Measurements from ENCODE around the gene DOK1.

The DOK1 gene

GRCh38 chr2:74525717-74526648 is 28.5 kb upstream of the DOK1 start, which contains the start of gene DQX1:
DQX1 (minus strand) TSS chr2:74526231; CDS start chr2:74525729, 502 bp downstream.
- peak; percentile 50 for DNase-seq (ENCODE audit: low spot score)

DNA sequence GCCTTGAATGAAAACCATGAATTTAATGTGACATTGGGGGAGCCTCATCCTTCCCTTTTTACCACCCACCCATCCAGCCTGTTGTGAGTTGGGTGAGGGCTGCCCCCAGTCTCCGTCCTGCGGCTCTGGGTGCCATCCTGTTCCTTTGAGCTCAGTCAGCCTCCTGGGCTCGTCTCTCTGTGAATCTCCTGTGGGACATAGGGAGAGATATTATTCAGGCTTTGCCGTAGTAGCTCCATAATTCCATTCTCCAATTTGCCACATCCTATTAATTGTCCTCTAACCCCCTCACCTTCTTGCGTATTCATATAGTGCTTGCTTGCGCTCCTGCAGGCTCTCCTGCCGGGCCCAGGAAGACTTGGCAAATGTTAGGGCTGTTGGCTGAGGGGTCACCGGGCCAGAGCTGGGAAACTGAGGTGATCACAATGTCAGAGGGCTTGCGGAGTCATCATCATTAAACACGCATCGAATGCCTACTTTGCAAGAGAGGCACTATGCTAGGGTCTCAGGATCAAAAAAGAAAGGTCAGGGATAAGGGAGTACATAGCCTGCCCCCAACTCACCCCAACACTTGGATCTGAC is 27.8 kb upstream of the DOK1 start:
- DNase-seq (ENCODE audit: low spot score): no peak

- no peak for DNase-seq (ENCODE audit: low spot score)
Measured at GRCh38 chr2:74527741-74528140, 26.8 kb upstream of the DOK1 start.

DNA sequence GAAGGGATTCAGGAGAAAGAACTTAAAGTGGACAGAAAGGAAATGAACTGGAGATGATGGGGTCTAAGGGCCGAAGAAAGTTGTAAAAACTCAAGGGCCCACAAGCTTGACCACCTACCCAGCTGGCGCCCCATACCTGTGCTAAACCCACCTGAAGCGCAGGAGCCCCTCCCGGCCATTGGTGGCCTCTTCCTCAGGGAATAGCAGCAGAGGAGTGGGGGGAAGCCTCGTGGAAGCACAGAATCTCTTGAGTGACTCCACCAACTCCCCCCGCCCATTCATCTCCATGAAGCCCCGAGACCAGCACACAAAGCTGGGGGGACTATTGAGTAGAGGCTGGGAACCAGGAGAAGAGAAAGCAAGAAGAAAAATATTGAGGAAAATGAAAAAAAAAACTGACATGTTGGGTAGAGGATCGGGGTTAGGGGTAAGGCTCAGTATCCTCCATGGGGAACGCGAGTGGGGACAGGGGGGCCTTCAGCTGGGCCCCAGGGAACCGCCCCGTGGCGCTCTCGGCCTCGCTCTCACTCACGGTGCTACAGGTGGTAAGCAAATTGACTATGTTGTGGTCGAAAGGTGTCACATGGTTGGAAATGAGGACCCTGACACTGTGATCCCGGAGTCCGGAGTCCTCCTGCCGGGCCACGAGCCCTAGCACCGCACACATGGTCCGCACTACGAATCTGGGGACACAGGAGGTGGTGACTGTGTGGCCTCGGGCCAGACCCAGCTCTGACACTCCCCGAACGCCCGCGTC is 25.7 kb upstream of the DOK1 start:
- DNase-seq (ENCODE audit: low spot score): no peak

DNA sequence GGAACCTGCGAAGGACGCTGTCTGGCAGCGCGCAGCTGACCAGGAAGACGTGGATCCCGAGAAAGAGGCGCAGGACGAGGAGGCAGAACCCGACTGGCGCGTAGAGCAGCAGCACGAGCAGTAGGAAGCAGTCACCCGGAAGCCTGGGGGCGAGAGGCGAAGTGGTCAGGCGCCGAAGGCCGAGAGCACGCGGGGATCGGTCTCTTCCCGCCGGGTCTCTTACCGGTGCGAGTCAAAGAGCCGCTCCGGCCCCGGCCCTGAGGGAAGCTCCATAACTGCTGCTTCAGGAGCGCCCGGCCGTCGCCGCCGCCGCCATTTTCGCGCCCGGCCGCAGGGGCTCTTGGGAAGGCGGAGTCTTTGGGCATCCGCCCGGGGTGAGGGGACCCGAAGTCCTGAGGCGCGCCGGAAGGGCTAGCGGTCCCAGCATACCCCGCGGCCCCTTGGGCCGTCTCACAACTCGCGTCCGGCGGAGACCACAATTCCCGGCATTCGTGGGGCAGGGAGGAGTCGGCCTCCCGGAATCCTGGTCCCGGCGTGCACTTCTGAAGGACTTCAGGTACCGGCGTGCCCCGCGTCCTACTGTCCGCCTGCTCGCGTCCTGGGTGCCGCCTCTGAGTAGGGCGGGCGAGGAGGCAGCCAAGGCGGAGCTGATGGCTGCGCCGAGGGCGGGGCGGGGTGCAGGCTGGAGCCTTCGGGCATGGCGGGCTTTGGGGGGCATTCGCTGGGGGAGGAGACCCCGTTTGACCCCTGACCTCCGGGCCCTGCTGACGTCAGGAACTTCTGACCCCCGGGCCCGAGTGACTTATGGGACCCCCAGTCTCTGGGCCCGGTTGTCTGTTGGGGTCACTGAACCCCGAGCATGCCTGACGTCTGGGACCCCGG is 24.9 kb upstream of the DOK1 start, which contains the start of the genes AUP1 and HTRA2:
TSS of gene AUP1 (minus strand) at position 350 of the 882 bp plus-strand sequence. CDS start at position 273, 77 bp downstream.
TSS of gene HTRA2 (plus strand) at position 577 of the 882 bp plus-strand sequence. CDS start at position 651, 74 bp downstream.
- DNase-seq (ENCODE audit: low spot score): peak; percentile 100

DNA sequence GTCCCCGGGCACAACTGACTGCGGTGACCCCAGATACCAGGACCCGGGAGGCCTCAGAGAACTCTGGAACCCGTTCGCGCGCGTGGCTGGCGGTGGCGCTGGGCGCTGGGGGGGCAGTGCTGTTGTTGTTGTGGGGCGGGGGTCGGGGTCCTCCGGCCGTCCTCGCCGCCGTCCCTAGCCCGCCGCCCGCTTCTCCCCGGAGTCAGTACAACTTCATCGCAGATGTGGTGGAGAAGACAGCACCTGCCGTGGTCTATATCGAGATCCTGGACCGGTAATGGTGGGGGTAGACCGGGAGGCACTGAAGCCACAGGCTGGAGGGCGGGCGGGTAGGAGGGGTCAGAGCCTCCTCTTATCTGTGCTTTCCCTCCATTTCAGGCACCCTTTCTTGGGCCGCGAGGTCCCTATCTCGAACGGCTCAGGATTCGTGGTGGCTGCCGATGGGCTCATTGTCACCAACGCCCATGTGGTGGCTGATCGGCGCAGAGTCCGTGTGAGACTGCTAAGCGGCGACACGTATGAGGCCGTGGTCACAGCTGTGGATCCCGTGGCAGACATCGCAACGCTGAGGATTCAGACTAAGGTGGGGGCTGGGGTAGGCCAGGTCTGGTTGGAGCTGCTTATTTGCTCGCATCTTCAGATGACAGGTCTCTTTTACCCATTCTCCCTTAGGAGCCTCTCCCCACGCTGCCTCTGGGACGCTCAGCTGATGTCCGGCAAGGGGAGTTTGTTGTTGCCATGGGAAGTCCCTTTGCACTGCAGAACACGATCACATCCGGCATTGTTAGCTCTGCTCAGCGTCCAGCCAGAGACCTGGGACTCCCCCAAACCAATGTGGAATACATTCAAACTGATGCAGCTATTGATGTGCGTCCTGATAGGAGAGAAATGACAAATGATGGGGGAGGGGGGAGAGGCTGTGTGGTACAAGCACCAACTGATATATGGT is 24.0 kb upstream of the DOK1 start:
- peak; percentile 69 for DNase-seq (ENCODE audit: low spot score)

DNA sequence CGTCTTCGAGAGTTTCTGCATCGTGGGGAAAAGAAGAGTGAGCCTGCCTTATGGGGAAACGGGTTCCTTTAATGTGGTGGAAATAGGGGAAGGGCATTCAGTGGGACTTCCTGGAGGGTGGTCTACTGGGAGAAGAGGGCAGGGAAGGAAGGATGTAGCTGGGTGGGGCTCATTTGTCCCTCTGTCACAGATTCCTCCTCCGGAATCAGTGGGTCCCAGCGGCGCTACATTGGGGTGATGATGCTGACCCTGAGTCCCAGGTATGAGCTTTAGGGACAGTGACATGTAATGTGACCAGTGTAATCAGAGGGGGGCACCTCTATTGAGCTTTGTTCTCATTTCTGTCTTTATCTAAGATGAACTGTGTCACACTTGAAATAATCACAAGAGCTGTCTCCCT is 22.9 kb upstream of the DOK1 start:
- no peak for DNase-seq (ENCODE audit: low spot score)

DNA sequence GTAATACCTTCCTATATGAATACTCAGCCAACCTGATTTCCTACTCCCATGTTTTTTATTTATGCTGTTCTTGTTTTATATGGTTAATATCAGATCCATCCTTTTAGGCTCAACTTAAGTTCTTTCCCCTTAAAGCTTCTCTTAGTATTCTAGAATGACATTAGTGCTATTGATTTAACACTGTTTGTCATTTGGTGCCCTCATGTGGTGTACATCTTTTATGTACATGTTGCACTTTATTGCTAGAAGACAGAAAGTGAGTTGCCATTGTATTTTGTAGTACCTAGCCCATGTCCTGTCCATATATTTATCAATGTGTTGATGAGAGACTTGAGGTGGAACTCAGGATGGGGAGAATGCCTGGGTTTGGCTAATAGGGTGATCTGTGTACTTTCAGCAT is 22.3 kb upstream of the DOK1 start:
- DNase-seq (ENCODE audit: low spot score): no peak

GRCh38 chr2:74533464-74533863 is 21.1 kb upstream of the DOK1 start:
- no peak for DNase-seq (ENCODE audit: low spot score)

DNA sequence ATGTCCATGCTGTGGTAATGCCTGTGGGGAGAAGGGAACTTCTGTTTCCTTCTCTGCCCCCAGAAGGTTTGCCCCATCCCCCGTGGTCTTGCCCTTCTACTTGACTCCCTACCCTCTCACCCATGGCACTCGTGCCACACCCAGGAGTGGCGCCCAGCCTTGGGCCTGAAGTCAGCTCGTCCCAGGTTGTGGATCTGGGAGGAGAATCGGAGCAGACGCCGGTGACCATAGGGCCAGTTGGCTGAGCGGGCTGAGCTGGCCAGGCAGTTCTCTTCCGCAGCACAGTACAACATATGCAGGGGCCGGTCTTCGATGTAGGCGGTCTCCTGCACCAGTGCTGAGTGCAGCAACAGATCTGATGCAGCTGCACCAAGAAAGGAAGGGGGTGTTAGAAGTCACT is 20.1 kb upstream of the DOK1 start:
- DNase-seq (ENCODE audit: low spot score): no peak

- no peak for DNase-seq (ENCODE audit: low spot score)
Measured at GRCh38 chr2:74535440-74535965, 19.0 kb upstream of the DOK1 start.

DNA sequence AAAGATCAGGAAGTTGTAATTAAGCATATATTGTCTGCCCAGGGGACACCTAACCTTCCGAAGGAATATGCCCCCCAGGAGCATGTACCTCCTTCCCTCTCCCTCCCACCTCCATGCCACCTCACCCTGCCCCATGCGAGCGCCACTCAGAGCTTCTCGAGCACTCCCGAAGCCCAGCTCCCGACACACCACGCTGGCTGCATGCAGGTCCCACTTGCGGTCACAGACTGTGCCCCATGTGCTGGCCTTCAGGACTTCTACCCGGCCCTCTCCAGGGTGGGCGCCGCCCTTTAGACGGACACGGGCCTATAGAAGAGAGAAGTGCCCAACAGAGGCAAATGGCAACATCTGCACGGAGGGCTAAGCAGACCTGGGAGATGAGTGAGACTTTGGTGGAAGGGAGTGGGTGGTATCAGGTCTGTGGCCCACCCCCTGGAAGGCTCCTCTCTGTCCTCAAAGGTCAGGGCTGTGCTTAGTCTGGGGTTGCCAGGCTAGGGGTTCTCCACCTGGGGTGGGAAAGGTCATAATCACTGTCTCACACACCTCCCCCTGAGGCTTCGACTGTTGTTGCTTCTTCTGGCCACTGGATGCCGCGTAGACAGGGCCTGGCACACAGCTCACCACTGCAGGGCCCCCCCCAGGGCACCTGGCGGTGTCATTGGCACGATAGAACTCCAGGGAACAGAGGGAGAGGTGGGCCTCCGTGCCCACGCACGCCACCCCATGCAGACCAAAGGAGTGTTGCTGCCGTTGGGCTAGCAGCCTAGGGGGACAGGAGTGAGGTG is 18.2 kb upstream of the DOK1 start:
- DNase-seq (ENCODE audit: low spot score): no peak

DNA sequence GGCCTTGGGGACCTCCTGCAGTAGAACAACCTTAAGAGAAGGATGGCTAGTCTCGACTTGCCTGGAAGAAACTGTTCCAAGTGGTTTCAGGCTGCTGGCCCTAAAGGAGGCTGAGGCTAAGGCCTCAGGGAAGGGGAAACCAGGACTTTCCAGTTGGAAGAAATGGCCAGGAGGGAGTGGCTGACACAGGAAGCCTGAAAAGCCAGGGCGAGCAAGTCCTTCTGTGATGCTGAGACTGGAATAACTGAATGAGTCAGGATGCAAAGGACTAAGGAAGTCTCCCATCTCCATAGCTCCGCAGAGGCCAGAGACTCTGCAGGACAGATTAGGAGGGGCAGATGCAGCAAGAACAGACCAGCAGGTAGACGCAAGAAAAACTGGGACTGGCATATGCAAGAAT is 17.4 kb upstream of the DOK1 start:
- DNase-seq (ENCODE audit: low spot score): no peak

DNA sequence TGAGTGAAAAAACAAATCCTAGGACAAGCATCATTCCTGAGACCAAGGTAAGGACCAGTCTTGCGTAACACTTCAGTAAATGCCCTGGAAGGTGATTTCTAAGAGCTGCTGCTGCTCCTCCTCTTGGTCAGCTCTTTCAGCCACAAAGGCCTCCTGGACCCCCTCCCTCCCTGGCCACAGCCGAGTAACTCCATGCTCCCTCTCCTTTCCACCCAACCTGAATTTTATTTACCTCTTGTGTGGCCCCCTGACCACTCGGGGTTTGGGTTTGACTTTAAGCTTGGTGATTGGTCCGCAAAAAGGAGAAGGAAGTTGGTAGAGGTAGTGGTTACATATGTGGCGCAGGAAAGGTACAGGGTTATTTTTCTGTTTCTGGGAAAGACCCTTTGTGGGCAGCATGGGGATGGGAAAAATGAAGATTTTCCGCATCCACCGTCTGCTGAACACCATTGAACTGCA is 15.6 kb upstream of the DOK1 start:
- DNase-seq (ENCODE audit: low spot score): no peak

GRCh38 chr2:74540291-74540690 is 14.2 kb upstream of the DOK1 start:
- no peak for DNase-seq (ENCODE audit: low spot score)

- no peak for DNase-seq (ENCODE audit: low spot score)
Measured at GRCh38 chr2:74542978-74543377, 11.5 kb upstream of the DOK1 start.

DNA sequence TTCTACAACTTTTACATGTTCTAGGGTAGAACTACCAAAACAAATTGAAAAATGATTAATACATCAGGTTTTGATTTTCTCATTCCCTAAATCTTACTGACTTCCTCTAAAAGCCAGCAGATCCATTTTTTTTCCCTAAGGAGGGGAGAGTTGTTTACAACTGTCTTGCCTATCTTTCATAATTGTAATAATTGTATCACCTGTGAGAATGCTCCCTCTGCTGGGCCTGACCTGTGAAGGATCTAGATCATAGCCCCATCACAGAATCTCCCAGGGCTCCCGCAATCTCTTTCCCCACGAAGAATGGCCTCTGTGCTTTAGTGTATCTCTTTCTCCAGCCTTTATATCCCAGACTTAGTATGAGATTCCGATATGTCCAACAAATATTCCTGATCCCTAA is 9.9 kb upstream of the DOK1 start:
- DNase-seq (ENCODE audit: low spot score): no peak

DNA sequence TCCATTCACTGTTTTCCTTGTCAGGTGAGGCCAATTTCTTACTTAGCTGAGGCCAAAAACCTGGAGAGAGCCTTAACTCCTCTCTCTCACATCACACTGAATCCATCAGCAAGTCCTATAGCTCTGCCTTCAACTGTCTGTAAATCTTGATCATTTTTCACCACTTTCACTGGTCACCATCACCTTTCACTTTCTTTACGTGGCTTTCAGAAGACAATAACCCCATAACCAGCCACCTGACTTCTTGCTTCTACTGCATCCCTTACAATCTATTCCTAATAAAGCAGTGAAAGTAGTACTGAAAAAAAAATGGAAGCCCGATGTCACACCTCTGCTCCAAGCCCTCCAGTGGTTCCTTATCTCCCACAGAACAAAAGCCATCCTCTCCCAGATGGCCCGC is 8.5 kb upstream of the DOK1 start:
- no peak for DNase-seq (ENCODE audit: low spot score)

DNA sequence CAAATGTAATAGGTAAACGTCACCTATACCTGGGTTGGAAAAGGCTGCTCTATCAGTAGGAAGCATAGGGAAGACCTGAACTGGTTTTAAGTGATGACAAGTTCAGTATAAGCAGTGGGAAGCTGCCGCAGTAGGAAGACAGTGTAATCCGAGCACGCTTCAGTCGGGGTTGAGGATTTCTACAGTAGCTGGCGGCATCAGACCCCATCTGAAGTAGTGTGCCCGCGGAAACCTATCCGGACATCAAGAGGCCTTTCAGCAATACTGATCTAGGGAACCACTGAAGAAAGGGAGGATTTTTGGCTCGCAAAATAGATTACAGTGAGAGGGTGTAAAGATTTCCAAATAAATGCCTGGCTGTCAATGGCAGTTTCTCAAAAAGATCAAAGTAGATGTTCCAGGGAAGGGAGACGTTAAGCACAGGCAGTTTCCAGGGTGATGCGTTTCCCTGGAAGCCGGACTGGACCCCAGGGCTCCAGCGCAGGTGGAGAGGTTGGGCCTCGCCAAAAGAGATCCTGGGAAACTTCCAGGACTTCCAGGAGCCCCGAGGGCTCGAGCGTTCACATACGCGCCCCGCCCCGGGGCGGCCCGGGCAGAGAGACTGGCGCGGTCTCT is 6.1 kb upstream of the DOK1 start:
- DNase-seq (ENCODE audit: low spot score): no peak
